ENCODE data around the gene CARD19.
A peak's percentile ranks its signal among the peaks of the same experiment; 100 is the strongest.

The CARD19 gene

DNA sequence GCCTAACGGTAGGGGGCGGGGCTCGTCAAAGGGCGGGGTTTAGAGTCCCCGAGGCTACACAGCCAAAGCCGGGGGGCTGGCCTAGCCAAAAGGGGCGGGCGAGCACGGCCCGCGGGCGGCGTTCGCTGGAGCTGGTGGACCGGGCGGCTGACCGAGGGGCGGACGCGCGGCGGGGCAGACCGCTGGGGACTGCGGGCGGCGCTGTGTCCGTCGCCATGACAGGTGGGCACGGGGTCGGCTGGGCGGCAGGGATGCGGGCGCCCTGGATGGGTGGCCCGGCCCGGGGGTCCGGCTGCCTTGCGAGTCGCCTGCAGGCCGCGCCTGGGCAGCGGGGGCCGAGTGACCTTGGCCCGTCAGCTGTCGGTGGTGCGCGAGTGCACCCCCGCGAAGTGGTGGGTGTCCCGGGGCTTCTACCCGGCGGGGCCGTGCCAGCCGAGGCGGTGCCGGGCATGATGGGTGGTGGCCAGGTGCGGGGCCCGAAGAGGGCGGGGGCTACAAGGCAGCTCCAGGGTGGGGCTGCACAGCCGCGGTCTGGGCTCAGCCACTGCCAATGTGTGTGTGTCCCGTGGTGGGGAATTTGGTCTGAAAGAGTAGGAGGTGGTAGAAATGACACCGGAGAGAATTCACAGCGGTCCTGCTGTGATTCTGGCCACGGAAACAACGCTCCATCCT is at the start of gene CARD19:
Gene CARD19 (plus strand): TSS at position 87 of the 672 bp plus-strand sequence. CDS start 129 bp downstream, at position 216.
- Mint-ChIP-seq H3K36me3 (peaks cover 4 to 17% of the 10 kb centered on the region in 2 donors), H3K27me3 (no peaks in the 10 kb centered on the region), H3K27ac (peak within 1 kb of the TSS; percentile 99), H3K9me3 (peaks cover 9% of the 10 kb centered on the region in 2 donors), H3K4me3 (peak within 1 kb of the TSS; percentile 89 to 92), H3K4me1 (peaks cover 56 to 78% of the 10 kb centered on the region in 2 donors)
- DNase-seq: peak; percentile 43
- ATAC-seq (replicated peaks): peak; percentile 18 to 27

DNA sequence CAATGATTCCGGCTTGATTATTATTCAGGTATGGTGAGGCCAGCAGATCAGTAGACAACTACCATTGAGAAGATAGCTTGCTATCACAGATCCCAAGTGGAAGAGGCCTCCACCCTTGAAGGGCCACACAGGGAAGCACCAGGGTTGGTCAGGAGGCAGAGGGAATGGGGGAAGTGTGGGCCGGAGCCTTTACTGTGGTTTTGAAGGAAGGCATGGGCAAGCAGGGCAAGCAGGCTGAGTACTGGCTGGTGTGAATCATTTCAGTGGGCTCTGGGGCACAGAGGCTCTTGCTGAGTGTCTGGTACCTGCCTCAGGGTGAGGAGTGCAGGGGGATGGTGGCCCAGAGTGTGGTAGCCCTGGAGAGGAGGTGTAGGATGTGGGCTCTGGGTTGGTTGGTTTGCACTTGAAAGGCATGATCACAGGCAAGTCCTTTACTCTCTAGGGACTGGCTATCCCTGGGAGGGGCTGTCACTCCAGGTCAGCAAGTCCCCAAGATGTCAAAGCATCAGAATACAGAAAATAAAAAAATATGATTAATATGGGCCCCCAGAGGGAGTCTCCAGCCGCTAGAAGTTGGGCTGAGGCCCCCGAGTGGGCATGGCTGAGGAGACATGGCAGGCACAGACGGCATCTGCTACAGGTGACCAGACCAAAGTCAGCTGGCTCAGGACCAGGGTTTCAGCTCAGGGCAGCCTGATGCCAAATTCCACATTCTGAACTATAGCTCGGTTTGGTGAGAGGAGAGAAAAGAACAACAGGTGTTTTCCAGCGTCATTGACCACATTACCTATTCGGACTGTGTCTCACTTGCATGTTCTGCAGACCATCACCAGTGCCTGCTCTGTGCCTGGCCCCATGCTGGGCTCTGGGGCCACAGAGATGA is 47.2 kb upstream of the CARD19 start:
- no peak overlapping the region for H3K4me3 Mint-ChIP-seq
- peak overlapping the region; percentile 84 for H3K27ac Mint-ChIP-seq
- H3K4me1 Mint-ChIP-seq: peaks cover 7 to 13% of the 10 kb centered on the region in 2 donors
- no peaks in the 10 kb centered on the region for H3K36me3 Mint-ChIP-seq
- DNase-seq (no peak), ATAC-seq (replicated peaks) (no peak)
- no peaks in the 10 kb centered on the region for H3K9me3 Mint-ChIP-seq
- H3K27me3 Mint-ChIP-seq: no peaks in the 10 kb centered on the region

- Mint-ChIP-seq H3K36me3 (no peaks in the 10 kb centered on the region), H3K27ac (no peak overlapping the region), H3K4me3 (no peak overlapping the region), H3K27me3 (no peaks in the 10 kb centered on the region), H3K4me1 (peaks cover 7 to 13% of the 10 kb centered on the region in 2 donors), H3K9me3 (no peaks in the 10 kb centered on the region)
- ATAC-seq (replicated peaks) (no peak), DNase-seq (no peak)
Observed at GRCh38 chr9:93049491-93049890, 46.5 kb upstream of the CARD19 start.

DNA sequence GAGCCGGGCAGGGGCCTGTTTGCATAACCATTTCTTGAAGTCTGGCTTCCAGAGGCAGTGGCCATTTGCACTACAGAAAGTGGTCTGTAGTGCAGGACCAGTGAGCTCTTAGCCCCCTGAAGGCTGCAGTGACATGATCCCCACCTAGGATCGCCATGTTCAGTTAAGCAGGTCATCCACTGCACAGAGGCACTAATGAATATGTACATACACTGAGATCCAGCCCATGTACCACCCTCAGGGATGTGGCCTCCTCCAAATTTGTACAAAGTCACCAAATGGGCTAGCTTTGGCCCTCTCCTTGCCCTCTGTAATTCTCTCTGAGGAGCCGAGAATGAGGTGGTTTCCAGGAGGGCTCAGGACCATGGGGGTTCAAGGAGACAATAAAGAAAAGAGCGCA is 45.8 kb upstream of the CARD19 start:
- DNase-seq: no peak

DNA sequence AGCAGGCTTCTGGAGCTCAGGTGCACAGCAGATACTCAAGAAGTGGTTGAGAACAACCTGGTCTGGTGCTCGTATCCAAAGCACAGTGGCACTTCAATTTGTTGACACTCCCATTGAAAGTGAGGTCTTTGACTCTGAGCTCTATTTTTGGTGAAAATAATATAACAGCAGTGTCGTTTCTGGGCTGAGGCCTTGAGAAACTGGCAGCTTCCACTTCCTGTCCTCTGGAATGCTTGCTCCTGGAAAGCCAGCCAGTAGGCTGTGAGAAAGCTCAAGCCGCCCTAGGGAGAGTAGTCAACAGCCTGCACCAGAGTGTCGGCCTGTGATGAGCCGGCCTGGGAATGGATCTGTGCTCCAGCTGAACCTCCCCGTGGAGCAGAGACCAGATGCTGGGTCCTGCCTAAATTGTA is 44.3 kb upstream of the CARD19 start:
- H3K27ac Mint-ChIP-seq: no peak overlapping the region

More for the DNA sequence above, 45.8 kb upstream of the CARD19 start:
- no peaks in the 10 kb centered on the region for H3K9me3 Mint-ChIP-seq
- H3K27ac Mint-ChIP-seq: no peak overlapping the region
- no peak for ATAC-seq (replicated peaks)
- no peaks in the 10 kb centered on the region for H3K27me3 Mint-ChIP-seq
- H3K36me3 Mint-ChIP-seq: no peaks in the 10 kb centered on the region
- H3K4me3 Mint-ChIP-seq: no peak overlapping the region
- H3K4me1 Mint-ChIP-seq: peaks cover 8 to 17% of the 10 kb centered on the region in 2 donors

DNA sequence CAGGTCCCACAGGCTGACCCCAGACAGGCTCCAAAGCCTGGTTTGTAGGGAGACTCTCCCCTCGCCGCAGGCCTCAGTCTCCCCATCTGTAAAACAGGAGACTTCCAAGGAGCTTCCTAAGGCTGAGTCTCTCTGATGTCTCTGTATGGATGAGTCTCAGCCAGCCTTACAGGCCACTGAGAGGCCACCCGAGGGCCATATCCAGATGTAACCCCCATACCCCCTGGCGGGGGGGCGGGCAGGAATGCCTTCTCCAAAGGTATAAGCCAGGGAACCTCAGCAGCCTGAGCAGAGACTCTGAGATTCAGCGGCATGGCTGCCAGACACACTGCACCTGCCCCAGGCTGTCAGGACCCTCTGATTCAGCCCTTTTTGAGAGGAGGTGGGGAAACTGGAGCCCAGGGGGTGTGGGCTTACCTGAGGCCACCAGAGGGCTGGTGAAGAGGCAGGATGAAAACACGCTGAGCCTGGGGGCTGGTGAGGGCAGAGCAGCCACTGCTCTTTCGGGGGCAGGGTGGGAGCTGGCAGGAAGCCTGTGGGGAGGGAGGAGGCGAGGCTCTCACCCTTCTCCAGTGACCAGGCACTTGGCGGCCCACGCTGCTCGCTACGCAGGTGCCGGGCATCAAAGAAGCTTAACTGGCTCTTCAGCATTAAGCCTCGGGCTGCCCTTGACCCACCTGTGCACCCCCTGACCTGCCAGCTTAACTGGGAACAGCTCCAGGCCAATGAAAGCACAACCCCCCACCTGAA is 43.1 kb upstream of the CARD19 start:
- peaks cover 19 to 41% of the 10 kb centered on the region in 2 donors for H3K4me1 Mint-ChIP-seq
- H3K27me3 Mint-ChIP-seq: no peaks in the 10 kb centered on the region
- no peak overlapping the region for H3K4me3 Mint-ChIP-seq
- H3K36me3 Mint-ChIP-seq: no peaks in the 10 kb centered on the region
- ATAC-seq (replicated peaks) (no peak), DNase-seq (no peak)
- no peak overlapping the region for H3K27ac Mint-ChIP-seq
- H3K9me3 Mint-ChIP-seq: no peaks in the 10 kb centered on the region

More for the DNA sequence above, 44.3 kb upstream of the CARD19 start:
- Mint-ChIP-seq H3K4me3 (no peak overlapping the region), H3K36me3 (no peaks in the 10 kb centered on the region), H3K4me1 (peaks cover 10 to 30% of the 10 kb centered on the region in 2 donors), H3K27me3 (no peaks in the 10 kb centered on the region), H3K9me3 (no peaks in the 10 kb centered on the region)
- ATAC-seq (replicated peaks): no peak
- DNase-seq: no peak

DNA sequence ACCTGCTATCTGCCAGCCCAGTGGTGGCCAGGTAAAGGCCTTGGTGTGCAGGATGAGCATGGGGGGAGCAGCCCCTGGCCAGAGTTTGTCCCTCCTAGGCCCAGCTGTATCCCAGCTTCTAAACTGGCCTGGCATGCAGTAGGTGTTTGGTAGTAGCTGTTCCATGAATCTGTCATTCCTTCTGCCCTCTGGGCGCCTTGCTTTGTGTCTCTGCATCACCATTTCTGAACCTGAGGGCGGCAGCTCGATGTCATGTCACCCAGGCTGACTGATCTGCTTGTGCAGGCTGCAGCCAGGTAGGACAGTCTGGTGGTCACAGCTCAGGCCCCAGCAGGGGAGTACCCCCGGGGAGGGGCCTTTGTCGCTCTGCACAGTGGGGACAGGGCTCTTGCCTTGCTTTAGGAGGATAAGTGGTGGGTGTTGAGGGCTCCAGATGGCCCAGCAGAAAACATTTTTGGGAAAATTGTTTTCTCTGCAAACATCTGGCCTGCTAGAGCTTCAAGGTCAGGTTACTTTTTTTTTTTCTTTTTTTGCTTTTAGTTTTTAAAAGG is 42.2 kb upstream of the CARD19 start:
- peaks cover 18 to 41% of the 10 kb centered on the region in 2 donors for H3K4me1 Mint-ChIP-seq
- no peak overlapping the region for H3K27ac Mint-ChIP-seq

GRCh38 chr9:93054758-93055704 is 41.0 kb upstream of the CARD19 start:
- Mint-ChIP-seq H3K27me3 (no peaks in the 10 kb centered on the region), H3K4me1 (peaks cover 20 to 42% of the 10 kb centered on the region in 2 donors), H3K27ac (peak overlapping the region; percentile 42), H3K4me3 (no peak overlapping the region), H3K9me3 (no peaks in the 10 kb centered on the region), H3K36me3 (no peaks in the 10 kb centered on the region)
- ATAC-seq (replicated peaks): no peak
- DNase-seq: no peak

More for the DNA sequence above, 42.2 kb upstream of the CARD19 start:
- Mint-ChIP-seq H3K27me3 (no peaks in the 10 kb centered on the region), H3K9me3 (no peaks in the 10 kb centered on the region), H3K36me3 (no peaks in the 10 kb centered on the region), H3K4me3 (no peak overlapping the region)
- DNase-seq: no peak
- ATAC-seq (replicated peaks): no peak

DNA sequence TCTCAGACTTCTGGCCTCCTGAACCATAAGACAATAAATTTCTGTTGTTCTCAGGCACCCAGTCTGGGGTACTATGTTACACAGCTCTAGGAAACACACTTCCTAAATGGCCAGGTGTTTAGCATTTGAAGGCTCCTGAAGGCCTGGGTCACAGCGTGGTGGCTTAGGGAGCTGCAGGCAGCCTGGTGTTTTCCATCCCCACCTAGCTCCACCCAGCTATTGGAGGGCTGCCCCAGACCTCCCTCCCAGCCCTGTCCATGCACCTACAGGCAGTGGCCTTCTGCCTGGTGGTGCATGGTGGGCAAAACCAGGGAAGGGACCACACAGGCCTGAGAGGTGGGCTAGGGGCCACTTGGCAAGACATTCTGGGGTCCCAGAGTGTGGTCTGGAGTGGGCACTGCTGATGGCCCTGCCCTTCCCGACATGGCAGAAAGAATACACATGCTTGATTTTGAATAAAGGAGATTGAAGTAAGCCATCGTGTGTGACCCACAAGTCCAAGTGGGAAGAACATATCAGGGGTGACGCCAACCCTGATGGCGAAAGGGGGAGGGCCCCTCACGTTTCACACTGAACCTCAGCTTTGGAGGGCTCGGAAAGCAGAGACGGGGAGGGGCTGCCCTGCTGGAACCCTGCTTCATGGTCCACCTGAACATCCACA is 38.8 kb upstream of the CARD19 start:
- peak; percentile 7 to 9 for ATAC-seq (replicated peaks)
- peaks cover 41 to 63% of the 10 kb centered on the region in 2 donors for H3K4me1 Mint-ChIP-seq
- DNase-seq: no peak
- no peaks in the 10 kb centered on the region for H3K36me3 Mint-ChIP-seq
- peak overlapping the region; percentile 62 for H3K27ac Mint-ChIP-seq
- H3K4me3 Mint-ChIP-seq: peak overlapping the region in 1 of 2 donors; percentile 39
- no peaks in the 10 kb centered on the region for H3K9me3 Mint-ChIP-seq
- no peaks in the 10 kb centered on the region for H3K27me3 Mint-ChIP-seq

GRCh38 chr9:93057703-93058354 is 38.2 kb upstream of the CARD19 start:
- ATAC-seq (replicated peaks) (peak; percentile 35 to 45), DNase-seq (no peak)
- H3K4me3 Mint-ChIP-seq: peak overlapping the region; percentile 67 to 73
- no peaks in the 10 kb centered on the region for H3K27me3 Mint-ChIP-seq
- H3K4me1 Mint-ChIP-seq: peaks cover 47 to 70% of the 10 kb centered on the region in 2 donors
- H3K9me3 Mint-ChIP-seq: no peaks in the 10 kb centered on the region
- H3K36me3 Mint-ChIP-seq: peaks cover 0 to 4% of the 10 kb centered on the region in 2 donors
- peak overlapping the region; percentile 84 for H3K27ac Mint-ChIP-seq

GRCh38 chr9:93058355-93059010 is 37.5 kb upstream of the CARD19 start, which contains the start of gene SUSD3:
SUSD3 (plus strand) TSS chr9:93058701; CDS start chr9:93058743, 42 bp downstream.
- ATAC-seq (replicated peaks) (peak; percentile 66 to 71), DNase-seq (peak; percentile 75)
- Mint-ChIP-seq H3K4me3 (peak within 1 kb of the TSS; percentile 85 to 87), H3K27ac (peak within 1 kb of the TSS; percentile 92), H3K4me1 (peaks cover 47 to 76% of the 10 kb centered on the region in 2 donors), H3K27me3 (no peaks in the 10 kb centered on the region), H3K9me3 (no peaks in the 10 kb centered on the region), H3K36me3 (peaks cover 0 to 4% of the 10 kb centered on the region in 2 donors)
